ENCODE measurements around the gene AMPH.
"Not testable (repeated sequence)": the region's sequence is repeated elsewhere in the genome, so short reads cannot be mapped to it uniquely, and the experiment has no call there.

AMPH gene

DNA sequence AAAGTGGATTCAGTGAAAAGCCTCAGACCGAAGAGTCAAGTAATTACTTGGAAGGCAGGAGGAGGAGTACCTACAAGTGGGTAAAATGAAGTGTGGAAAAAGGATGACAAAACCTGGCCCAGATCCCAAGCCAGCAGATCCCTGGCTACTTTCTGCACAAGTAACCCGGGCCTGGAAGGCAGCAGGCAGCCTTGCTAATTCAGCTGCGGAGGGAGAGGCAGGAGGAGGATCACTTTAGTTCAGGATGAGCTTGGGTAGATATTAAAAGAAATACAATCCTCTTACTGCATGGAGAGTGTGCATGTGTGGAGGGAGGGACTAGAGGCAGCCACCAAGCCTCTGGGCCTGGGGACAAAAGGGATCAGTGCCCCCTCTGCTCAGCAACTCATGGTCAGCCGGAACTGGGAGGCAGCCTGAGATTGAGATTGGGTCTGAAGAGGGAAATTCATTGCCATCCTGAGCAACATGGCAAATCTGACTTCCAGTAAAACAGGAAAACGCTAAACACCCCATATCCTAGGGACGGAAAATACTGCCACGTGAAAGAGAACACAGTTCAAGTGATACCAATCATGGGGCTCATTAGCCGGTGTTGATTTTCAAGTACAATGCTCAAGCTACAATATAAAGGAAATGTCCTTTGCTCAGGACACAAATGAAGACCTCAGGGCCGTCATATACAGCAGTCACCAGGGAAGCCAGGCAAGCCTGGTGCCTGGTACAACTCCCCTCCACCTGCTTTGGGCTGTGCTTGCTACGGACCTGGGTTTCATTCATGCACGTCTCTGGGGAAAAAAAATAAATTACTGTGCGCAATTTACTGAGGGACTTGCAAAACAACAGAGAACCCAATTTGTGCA, 1.3 kb downstream of the AMPH start:
- in situ Hi-C loops (cut with HindIII; ENCODE audit: low sequenced_read_pairs), result no loop called here

GRCh38 chr7:38628630-38629385, 2.4 kb downstream of the AMPH start:
- in situ Hi-C loops (cut with HindIII; ENCODE audit: low sequenced_read_pairs), result no loop called here

DNA sequence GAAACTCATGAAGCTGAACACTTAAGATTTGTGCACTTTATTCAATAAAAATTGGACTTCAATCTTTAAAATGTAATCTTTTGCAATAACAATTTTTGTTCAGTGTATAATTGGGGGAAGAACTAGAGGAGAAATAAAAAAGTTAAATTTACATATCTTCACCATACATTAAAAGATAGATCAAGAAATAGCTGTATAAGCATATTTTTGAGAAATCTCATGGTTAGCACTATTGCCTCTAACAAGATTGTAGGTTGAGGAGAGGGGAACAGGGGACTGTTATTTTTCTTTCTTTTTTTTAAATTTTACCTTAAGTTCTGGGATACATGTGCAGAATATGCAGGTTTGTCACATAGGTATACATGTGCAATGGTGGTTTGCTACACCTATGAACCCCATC, 5.3 kb downstream of the AMPH start:
- in situ Hi-C loops (cut with HindIII; ENCODE audit: low sequenced_read_pairs), result no loop called here

DNA sequence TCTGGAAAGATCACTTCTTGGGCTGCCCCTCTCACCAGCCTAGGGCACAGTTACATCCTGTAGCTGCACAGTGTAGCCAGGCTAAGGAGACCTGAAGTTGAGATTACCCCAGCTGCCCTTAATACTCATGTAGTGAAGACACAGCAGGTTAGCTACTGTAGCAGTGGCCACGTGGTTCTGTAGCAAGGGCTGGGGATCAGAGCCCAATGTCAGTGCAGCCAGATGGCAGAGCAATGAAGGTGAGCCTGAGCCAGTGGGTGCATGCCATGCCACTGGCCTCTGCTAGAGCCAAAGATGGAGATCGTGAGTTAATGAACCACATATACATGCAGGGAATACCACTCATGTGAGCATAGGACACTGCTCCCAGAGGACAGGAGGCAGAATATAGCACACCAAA, 15.5 kb downstream of the AMPH start:
- in situ Hi-C loops (cut with HindIII; ENCODE audit: low sequenced_read_pairs), result no loop called here

DNA sequence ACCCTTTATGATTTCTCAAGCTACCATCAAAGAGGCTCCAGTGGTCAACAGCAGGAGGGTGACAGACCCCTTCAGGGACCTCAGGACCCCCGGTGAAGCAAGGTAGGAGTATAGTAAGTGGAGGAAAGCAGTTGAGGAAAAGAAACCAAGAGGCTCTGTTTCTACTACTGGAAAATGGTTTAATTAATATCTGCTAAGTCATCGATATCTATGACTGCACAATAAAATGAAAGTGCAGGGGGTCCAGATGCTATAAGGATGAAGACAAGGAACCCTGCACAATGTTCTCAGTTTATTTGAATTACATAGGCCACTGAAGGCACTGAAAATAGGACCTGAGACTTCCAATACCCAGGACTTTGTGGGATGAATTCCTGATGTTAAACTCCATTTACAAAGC, 23.7 kb downstream of the AMPH start:
- in situ Hi-C loops (cut with HindIII; ENCODE audit: low sequenced_read_pairs), result no loop called here

DNA sequence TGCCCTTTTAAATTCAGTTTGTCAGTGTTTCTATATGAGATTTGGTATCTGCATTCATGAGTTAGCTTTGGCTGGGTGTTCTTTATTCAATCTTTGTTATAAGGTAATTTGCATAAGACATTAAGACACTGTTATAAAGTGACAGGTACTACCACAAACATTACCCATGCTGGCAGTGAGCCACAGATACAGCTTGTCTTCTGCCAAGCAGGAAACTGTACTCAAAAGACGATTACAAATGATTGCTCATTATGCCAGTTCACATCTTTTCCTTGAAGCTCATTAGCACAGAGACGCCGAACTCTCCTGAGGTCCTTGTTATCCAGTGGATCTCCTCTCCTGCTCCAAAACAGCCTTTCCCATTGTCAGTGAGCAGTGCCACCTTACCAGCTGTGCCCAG, 30.4 kb downstream of the AMPH start:
- in situ Hi-C loops (cut with HindIII; ENCODE audit: low sequenced_read_pairs), result no loop called here

DNA sequence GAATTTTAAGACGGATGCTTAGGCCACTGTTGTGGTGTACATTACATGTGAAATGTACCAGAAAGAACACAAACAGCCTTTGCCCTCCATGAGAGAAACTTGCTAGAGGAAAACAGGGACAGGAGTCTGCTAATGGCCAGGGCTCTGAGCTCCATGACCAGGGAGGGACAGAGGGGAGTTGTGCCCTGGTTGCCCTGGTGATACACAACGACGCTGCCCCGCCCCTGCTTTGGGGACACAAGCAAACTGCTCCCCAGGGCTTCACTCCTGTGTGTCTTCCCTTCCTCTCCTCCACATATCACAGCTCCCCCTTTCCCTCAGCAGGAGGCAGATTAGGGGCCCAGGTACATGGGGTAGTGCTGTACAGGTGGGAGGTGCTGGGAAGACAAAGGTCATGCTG, 36.2 kb downstream of the AMPH start:
- in situ Hi-C loops (cut with HindIII; ENCODE audit: low sequenced_read_pairs), result no loop called here

DNA sequence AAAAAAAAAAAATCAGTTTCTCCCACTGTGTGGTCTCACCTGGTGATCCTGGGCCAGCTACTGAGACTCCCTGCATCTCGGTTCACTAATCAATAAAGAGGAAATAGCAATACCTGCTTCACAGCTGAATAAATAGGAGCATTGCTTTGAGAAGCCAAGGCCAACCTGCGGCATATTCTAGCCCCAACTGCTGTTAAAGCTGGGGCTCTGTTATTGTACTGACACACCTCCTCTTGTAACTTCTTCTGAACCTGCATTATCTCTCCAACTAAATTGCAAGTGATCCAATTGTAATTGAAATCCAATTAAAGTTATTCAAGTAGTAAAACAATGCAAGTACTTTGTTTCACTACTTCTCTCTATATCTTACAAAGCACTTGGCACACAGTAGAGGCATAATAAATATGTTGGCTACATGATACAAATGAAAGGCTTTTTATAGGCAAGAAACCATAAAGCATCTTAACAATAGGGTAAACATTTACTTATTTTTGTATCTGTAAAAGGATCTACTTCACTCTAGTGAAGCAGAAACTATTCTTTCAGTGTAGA, 38.4 kb downstream of the AMPH start:
- in situ Hi-C loops (cut with HindIII; ENCODE audit: low sequenced_read_pairs), result no loop called here

GRCh38 chr7:38585572-38586354, 45.4 kb downstream of the AMPH start:
- in situ Hi-C loops (cut with HindIII; ENCODE audit: low sequenced_read_pairs), result no loop called here

GRCh38 chr7:38584443-38585210, 46.5 kb downstream of the AMPH start:
- in situ Hi-C loops (cut with HindIII; ENCODE audit: low sequenced_read_pairs), result no loop called here

- in situ Hi-C loops (cut with HindIII; ENCODE audit: low sequenced_read_pairs), result no loop called here
These were observed 50.7 kb downstream of the AMPH start for GRCh38 chr7:38580485-38580884.

DNA sequence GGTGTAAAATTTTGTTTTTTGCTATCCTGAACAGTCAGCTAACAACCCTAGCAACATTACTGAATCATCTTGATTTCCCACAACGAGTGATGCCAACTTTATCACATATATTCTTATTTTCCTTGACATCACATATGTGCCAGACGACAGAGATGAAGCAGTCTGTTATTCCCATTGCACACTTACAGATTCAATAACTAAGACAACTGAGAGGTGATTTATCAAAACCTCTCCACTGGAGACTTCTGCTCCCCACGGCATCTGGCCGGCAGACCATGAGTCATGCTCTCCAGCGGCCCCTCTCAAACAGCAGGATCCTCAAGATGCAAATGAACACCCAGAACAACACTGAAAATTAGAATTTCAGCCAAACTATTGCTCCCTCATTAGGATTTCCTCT, 57.1 kb downstream of the AMPH start:
- in situ Hi-C loops (cut with HindIII; ENCODE audit: low sequenced_read_pairs), result no loop called here

GRCh38 chr7:38571620-38572019, 59.6 kb downstream of the AMPH start:
- in situ Hi-C loops (cut with HindIII; ENCODE audit: low sequenced_read_pairs), result not testable (repeated sequence)

DNA sequence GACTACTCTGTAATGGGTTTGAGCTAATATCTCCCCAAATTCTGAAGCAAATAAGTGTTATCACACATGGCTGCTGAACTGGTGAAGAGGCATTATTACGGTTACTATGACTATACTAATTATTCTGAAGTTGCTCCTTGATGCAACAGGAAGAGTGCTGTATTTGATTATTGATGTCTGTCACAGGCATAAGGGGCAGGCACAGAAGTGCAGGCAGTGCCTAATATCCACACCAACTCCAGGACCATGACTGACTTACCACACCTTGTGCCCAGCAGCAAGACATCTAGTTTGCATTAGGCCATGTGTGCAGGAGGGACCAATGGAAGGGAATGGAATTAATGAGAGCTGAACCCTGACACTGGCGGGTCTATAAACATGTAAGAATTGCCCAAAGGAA, 62.7 kb downstream of the AMPH start:
- in situ Hi-C loops (cut with HindIII; ENCODE audit: low sequenced_read_pairs), result no loop called here

- in situ Hi-C loops (cut with HindIII; ENCODE audit: low sequenced_read_pairs), result no loop called here
These were observed 65.9 kb downstream of the AMPH start for GRCh38 chr7:38565289-38565688.

DNA sequence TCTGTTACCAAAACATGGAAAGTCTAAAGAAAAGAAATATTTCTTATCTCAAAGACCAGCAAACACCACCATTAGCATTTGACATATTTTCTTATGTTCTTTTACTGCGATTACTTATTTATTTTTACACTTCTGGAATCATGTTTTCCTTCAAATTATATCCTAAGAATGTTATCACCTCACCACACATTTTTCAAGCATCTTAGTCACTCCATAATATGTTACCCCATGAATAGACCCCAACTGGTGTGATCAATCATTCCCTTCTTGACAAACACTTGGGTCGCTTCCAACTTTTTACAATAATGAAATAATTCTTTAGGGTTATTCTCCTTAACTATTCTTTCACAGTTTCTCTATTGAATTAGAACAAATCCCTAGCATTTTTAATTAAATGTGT, 67.4 kb downstream of the AMPH start:
- in situ Hi-C loops (cut with HindIII; ENCODE audit: low sequenced_read_pairs), result no loop called here

GRCh38 chr7:38561166-38561565, 70.0 kb downstream of the AMPH start:
- in situ Hi-C loops (cut with HindIII; ENCODE audit: low sequenced_read_pairs), result no loop called here

- in situ Hi-C loops (cut with HindIII; ENCODE audit: low sequenced_read_pairs), result no loop called here
These were observed 72.3 kb downstream of the AMPH start for GRCh38 chr7:38558761-38559345.

DNA sequence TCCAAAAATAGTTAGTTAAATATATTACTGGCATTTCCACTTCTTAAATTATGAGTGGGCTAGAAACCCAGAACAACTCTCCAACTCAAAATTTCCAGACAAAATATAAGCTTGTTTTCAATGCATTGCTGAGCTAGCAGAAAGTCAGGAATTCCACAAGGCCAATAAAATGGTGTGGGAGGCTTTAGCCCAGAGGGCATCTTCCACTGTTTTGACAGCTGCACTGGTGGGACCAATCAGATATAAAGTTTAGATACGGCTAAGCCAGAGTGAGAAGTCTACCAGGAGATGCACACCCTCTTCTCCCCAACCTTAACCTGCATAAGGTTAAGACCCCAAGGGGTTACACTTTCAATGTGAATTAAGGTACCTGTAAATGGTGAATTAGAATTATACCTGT, 76.6 kb downstream of the AMPH start:
- in situ Hi-C loops (cut with HindIII; ENCODE audit: low sequenced_read_pairs), result no loop called here

GRCh38 chr7:38550836-38551235, 80.3 kb downstream of the AMPH start:
- in situ Hi-C loops (cut with HindIII; ENCODE audit: low sequenced_read_pairs), result no loop called here
